GM12875 (cell line): ENCODE results near the gene ANKRD24.
A peak's percentile ranks its signal among the peaks of the same experiment; 100 is the strongest.
"Not testable (repeated sequence)": the region's sequence is repeated elsewhere in the genome, so short reads cannot be mapped to it uniquely, and the experiment has no call there.

Experiments
- H3K4me3 ChIP-seq: one replicate; pipeline ENCODE4 v1.5.1; 2011; ENCODE audit warnings: low read depth, low read length, control low read depth
- CTCF ChIP-seq: IDR thresholded peaks from 2 replicates; pipeline ENCODE4 v1.5.1; 2011; ENCODE audit warnings: low read depth, mild to moderate bottlenecking, control low read depth, inconsistent platforms, low read length, moderate library complexity, borderline replicate concordance; ENCODE audit not compliant: insufficient read depth

Gene ANKRD24

GRCh38 chr19:4227771-4228170, 45.3 kb downstream of the ANKRD24 start:
- no peak for TF ChIP-seq CTCF
- no peak overlapping the region for H3K4me3 ChIP-seq

GRCh38 chr19:4228765-4229178, 46.3 kb downstream of the ANKRD24 start:
- no peak for TF ChIP-seq CTCF
- peak overlapping the region; percentile 82 for H3K4me3 ChIP-seq

GRCh38 chr19:4229179-4229931, 46.9 kb downstream of the ANKRD24 start, which contains the start of gene EBI3:
Gene EBI3 (plus strand): TSS chr19:4229523. CDS start chr19:4229551, 28 bp downstream.
- TF ChIP-seq CTCF: no peak
- peak within 1 kb of the TSS; percentile 82 for H3K4me3 ChIP-seq

- H3K4me3 ChIP-seq: peak overlapping the region; percentile 82
Observed at GRCh38 chr19:4230237-4230636, 47.7 kb downstream of the ANKRD24 start.

- H3K4me3 ChIP-seq: not testable (repeated sequence)
Observed at GRCh38 chr19:4231521-4231920, 49.0 kb downstream of the ANKRD24 start.

GRCh38 chr19:4232139-4232538, 49.6 kb downstream of the ANKRD24 start:
- not testable (repeated sequence) for H3K4me3 ChIP-seq

GRCh38 chr19:4232614-4233281, 50.3 kb downstream of the ANKRD24 start:
- H3K4me3 ChIP-seq: no peak overlapping the region
- no peak for TF ChIP-seq CTCF

- peak; percentile 95 for TF ChIP-seq CTCF
- H3K4me3 ChIP-seq: no peak overlapping the region
Observed at GRCh38 chr19:4233282-4233853, 50.9 kb downstream of the ANKRD24 start.
